ENCODE measurements around the gene KCNJ8. TPM values are rescaled to one million over a fixed set of nuclear protein-coding genes. Genes with fewer than 3 reads are reported as not detected.

Gene KCNJ8
- total RNA-seq, 1 experiment from 2014 or later: 1.4 TPM

DNA sequence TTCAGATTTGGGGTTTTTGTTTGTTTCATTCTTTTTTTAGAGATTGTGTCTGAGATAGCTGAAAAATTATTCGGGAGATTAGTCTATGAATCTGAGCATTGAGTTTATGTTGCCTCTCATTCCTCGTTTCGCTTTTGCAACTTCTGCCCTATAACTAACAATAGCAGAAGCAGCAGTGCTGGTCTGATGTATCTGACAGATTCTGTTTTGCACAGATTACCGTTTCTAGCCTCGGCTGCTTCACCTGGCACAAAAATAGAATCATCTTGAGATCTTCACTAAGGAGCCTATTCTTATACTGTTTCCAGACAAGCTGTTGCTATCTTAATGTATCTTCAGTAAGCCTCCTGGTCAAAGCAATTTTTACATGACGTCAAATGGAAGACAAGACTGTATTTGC, 29.2 kb downstream of the KCNJ8 start:
- in situ Hi-C loops (cut with HindIII; ENCODE audit: low pct_unique_long_range_greater_than_20kb, low sequenced_read_pairs): no loop called here
- DNase-seq (ENCODE audit: low read depth): no peak

- no peak for DNase-seq (ENCODE audit: low read depth)
- in situ Hi-C loops (cut with HindIII; ENCODE audit: low pct_unique_long_range_greater_than_20kb, low sequenced_read_pairs): no loop called here
These were observed 43.4 kb downstream of the KCNJ8 start for GRCh38 chr12:21731144-21731543.

- in situ Hi-C loops (cut with HindIII; ENCODE audit: low pct_unique_long_range_greater_than_20kb, low sequenced_read_pairs): no loop called here
- DNase-seq (ENCODE audit: low read depth): no peak
These were observed 48.8 kb downstream of the KCNJ8 start for GRCh38 chr12:21725731-21726130.

DNA sequence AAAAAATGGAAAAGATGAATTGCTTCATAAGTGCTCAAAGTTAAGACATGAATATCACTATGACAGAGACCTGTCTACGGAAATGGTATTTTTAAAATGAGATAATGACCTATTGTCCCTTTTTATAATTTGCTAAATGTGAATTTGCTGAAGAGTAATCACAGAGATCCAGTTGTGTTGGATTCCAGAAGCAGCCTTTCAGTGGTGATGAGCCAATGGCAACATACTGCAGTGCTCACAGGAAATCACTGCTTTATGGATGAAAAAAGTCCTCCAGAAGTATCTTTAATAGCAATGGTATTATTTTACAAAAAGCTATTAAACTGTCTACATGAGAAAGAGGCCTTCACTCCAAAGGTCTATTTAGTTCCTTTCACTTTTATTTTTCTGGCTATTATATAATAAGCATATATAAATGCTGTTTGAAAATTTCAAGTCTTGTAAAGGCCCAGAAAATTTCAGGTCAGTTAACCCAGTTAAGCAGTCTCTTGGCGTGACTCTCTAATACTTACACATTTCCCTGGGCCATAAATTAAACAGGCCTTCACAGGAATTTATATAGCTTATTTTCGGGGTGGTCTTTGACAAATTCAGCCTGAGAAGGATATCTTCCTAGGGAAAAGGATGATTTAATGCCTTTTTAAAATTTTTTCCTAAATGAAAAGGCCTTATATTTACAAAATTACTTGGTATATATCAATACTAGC, 55.4 kb downstream of the KCNJ8 start:
- in situ Hi-C loops (cut with HindIII; ENCODE audit: low pct_unique_long_range_greater_than_20kb, low sequenced_read_pairs): no loop called here

DNA sequence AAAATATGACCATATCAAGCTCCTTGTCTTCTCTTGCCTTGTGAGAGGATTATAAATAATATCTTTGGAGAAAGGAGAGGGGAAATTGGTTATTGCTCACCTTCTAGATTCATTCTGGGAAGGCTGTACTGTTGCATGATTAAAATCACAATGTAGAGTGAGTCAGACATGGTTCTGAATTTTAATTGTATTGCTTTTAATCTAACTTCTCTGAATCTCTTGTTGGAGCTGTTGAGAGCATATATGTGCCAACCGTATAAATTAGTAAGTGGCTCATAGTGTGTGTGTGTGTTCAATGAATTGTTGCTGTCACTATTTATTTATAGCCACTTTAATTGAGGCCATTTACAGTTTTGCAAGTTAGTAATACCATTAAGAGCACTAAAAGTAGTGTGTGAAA, 56.1 kb downstream of the KCNJ8 start:
- DNase-seq (ENCODE audit: low read depth): no peak
- in situ Hi-C loops (cut with HindIII; ENCODE audit: low pct_unique_long_range_greater_than_20kb, low sequenced_read_pairs): no loop called here

More for the DNA sequence above, 55.4 kb downstream of the KCNJ8 start:
- no peak for DNase-seq (ENCODE audit: low read depth)

GRCh38 chr12:21717767-21718166, 56.7 kb downstream of the KCNJ8 start:
- in situ Hi-C loops (cut with HindIII; ENCODE audit: low pct_unique_long_range_greater_than_20kb, low sequenced_read_pairs): no loop called here
- no peak for DNase-seq (ENCODE audit: low read depth)

GRCh38 chr12:21715386-21715785, 59.1 kb downstream of the KCNJ8 start:
- in situ Hi-C loops (cut with HindIII; ENCODE audit: low pct_unique_long_range_greater_than_20kb, low sequenced_read_pairs): no loop called here
- DNase-seq (ENCODE audit: low read depth): no peak

Other genes starting within 250 kb of the KCNJ8 start
- gene SPX, start 248.4 kb downstream of the KCNJ8 start, total RNA-seq (2014; rRNA removed; shearing (Covaris generic); ENCODE audit: low replicate concordance): 33.4 and 49.3 TPM in 2 replicates
- gene GYS2, start 169.9 kb downstream of the KCNJ8 start, total RNA-seq (2014; rRNA removed; shearing (Covaris generic); ENCODE audit: low replicate concordance): not detected in 2 replicates
- 1,623 and 1,824 TPM in 2 replicates for gene LDHB, start 116.9 kb downstream of the KCNJ8 start, total RNA-seq (2014; rRNA removed; shearing (Covaris generic); ENCODE audit: low replicate concordance)
- 0.51 TPM in 1 of 2 replicates, not detected in the other for gene ABCC9, start 166.7 kb upstream of the KCNJ8 start, total RNA-seq (2014; rRNA removed; shearing (Covaris generic); ENCODE audit: low replicate concordance)

All from Caki2 (cell line).